H1 (cell line): ENCODE measurements around the gene SH3PXD2B. TPM values are rescaled to one million over a fixed set of nuclear protein-coding genes. Genes with fewer than 3 reads are reported as not detected.

Experiments
- CTCF ChIA-PET: fragments of 300-600 bp; sonication (Branson Sonifier 250); formaldehyde crosslinking; loops from one replicate; lab custom pipeline; 2021; ENCODE audit not compliant: partially characterized antibody; lab: Charles Lee
- POLR2A ChIA-PET: fragments of 300-600 bp; sonication (Branson Sonifier 250); formaldehyde crosslinking; loops from one replicate; lab custom pipeline; 2021; ENCODE audit warnings: inconsistent platforms; ENCODE audit not compliant: partially characterized antibody; lab: Charles Lee
- DNase-seq, 2 experiments: peaks; one replicate each; pipeline versions ENCODE4 v3.0.0 to v3.0.0-alpha.2; 2010 to 2022; ENCODE audit warnings: low spot score in 2 of 2, low read depth in 1 of 2, mixed read lengths in 1 of 2
- FAIRE-seq: peaks from 2 replicates; lab custom pipeline; 2011; peaks lifted over from hg19 to GRCh38; lab: Jason Lieb, UNC
- H2AFZ ChIP-seq: 2 replicates; pipeline ENCODE4 v1.8.1; 2012; ENCODE audit warnings: low read length, inconsistent platforms
- H2AK5ac ChIP-seq: 2 replicates; pipeline ENCODE4 v1.6.1; 2013; ENCODE audit warnings: low read depth, low read length
- H2BK120ac ChIP-seq: replicated peaks from 2 replicates; pipeline ENCODE3; 2013; ENCODE audit warnings: low read depth, low read length, inconsistent platforms
- H2BK12ac ChIP-seq: 2 replicates; pipeline ENCODE4 v1.6.1; 2013; ENCODE audit warnings: low read depth, low read length
- H2BK15ac ChIP-seq: 2 replicates; pipeline ENCODE4 v1.6.1; 2013; ENCODE audit warnings: low read length
- H2BK20ac ChIP-seq: 2 replicates; pipeline ENCODE4 v1.6.1; 2013; ENCODE audit warnings: low read length
- H2BK5ac ChIP-seq: 2 replicates; pipeline ENCODE4 v1.6.1; 2013; ENCODE audit warnings: low read depth, low read length
- H3K14ac ChIP-seq: 2 replicates; pipeline ENCODE4 v1.6.1; 2013; ENCODE audit warnings: inconsistent platforms; ENCODE audit not compliant: insufficient read length
- H3K18ac ChIP-seq: 2 replicates; pipeline ENCODE4 v1.6.1; 2013; ENCODE audit warnings: low read length; ENCODE audit errors: extremely low read depth
- H3K23ac ChIP-seq: 2 replicates; pipeline ENCODE4 v1.6.1; 2013; ENCODE audit warnings: inconsistent platforms; ENCODE audit not compliant: insufficient read length
- H3K23me2 ChIP-seq: 2 replicates; pipeline ENCODE4 v1.6.1; 2013; ENCODE audit warnings: low read depth, low read length
- H3K27ac ChIP-seq: 2 replicates; pipeline ENCODE4 v1.6.1; 2011; ENCODE audit warnings: low read depth, low read length, inconsistent platforms
- H3K27me3 ChIP-seq, 4 experiments: replicated peaks in 1 of 4; 1 replicate in 1 of 4; 2 replicates in 3 of 4; pipeline versions ENCODE4 v1.6.1 to v1.8.1; 2011 to 2013; ENCODE audit warnings: low read length in 3 of 4, mild to moderate bottlenecking in 3 of 4, inconsistent platforms in 2 of 4, mixed read lengths in 2 of 4, moderate library complexity in 1 of 4; ENCODE audit not compliant: control insufficient read depth in 3 of 4, insufficient read depth in 3 of 4; ENCODE audit errors: extremely low read depth in 1 of 4
- H3K36me3 ChIP-seq, 4 experiments: 2 replicates each; pipeline versions ENCODE4 v1.6.1 to v1.8.1; 2011 to 2013; ENCODE audit warnings: mild to moderate bottlenecking in 4 of 4, low read length in 3 of 4, moderate library complexity in 2 of 4, control low read depth in 1 of 4, inconsistent platforms in 1 of 4; ENCODE audit not compliant: insufficient read depth in 4 of 4, control insufficient read depth in 2 of 4
- H3K4ac ChIP-seq: replicated peaks from 2 replicates; pipeline ENCODE3; 2013; ENCODE audit warnings: low read length, low read depth, mixed read lengths, inconsistent platforms; ENCODE audit not compliant: insufficient read length
- H3K4me1 ChIP-seq, 4 experiments: replicated peaks in 1 of 4; 1 replicate in 1 of 4; 2 replicates in 3 of 4; pipeline versions ENCODE4 v1.6.1 to v1.8.1; 2011 to 2013; ENCODE audit warnings: low read length in 3 of 4, inconsistent platforms in 2 of 4, mixed read lengths in 1 of 4; ENCODE audit not compliant: insufficient read depth in 4 of 4, control insufficient read depth in 3 of 4
- H3K4me2 ChIP-seq, 2 experiments: 2 replicates each; pipeline versions ENCODE4 v1.6.1 to v1.8.1; 2011 to 2013; ENCODE audit warnings: low read depth in 2 of 2, low read length in 2 of 2, control low read depth in 1 of 2, inconsistent platforms in 1 of 2, mild to moderate bottlenecking in 1 of 2; ENCODE audit not compliant: insufficient read depth in 1 of 2
- H3K4me3 ChIP-seq, 4 experiments: fragments of 200-600, 300-600 bp in 1 of 4; sonication (generic), shearing (Covaris generic), sonication (Bioruptor Twin) in 1 of 4; 2 replicates each; pipeline versions ENCODE4 v1.5.1 to v1.8.1; 2011 to 2016; ENCODE audit warnings: low read length in 4 of 4, low read depth in 3 of 4, control low read depth in 2 of 4, inconsistent platforms in 2 of 4, mild to moderate bottlenecking in 2 of 4, mixed read lengths in 1 of 4, moderate library complexity in 1 of 4; ENCODE audit not compliant: insufficient read depth in 2 of 4; ENCODE audit errors: extremely low read depth in 1 of 4
- H3K56ac ChIP-seq: replicated peaks from 2 replicates; pipeline ENCODE3; 2013; ENCODE audit warnings: low read depth, mild to moderate bottlenecking, mixed read lengths, low read length, inconsistent platforms; ENCODE audit not compliant: insufficient read length
- H3K79me1 ChIP-seq: 2 replicates; pipeline ENCODE4 v1.6.1; 2013; ENCODE audit warnings: low read depth, low read length, control low read depth
- H3K79me2 ChIP-seq, 2 experiments: 2 replicates each; pipeline versions ENCODE4 v1.6.1 to v1.8.1; 2012 to 2013; ENCODE audit warnings: low read length in 2 of 2, mild to moderate bottlenecking in 2 of 2, inconsistent platforms in 1 of 2; ENCODE audit not compliant: insufficient read depth in 2 of 2, control insufficient read depth in 1 of 2
- H3K9ac ChIP-seq, 4 experiments: replicated peaks in 1 of 4; 1 replicate in 1 of 4; 2 replicates in 3 of 4; pipeline versions ENCODE4 v1.6.1 to v1.8.1; 2011 to 2013; ENCODE audit warnings: low read depth in 3 of 4, low read length in 3 of 4, control low read depth in 2 of 4, mild to moderate bottlenecking in 2 of 4, moderate library complexity in 2 of 4, inconsistent platforms in 1 of 4; ENCODE audit errors: extremely low read depth in 1 of 4
- H3K9me3 ChIP-seq, 2 experiments: 2 replicates each; pipeline versions ENCODE4 v1.6.1 to v1.8.1; 2012 to 2013; ENCODE audit warnings: mild to moderate bottlenecking in 2 of 2, moderate library complexity in 2 of 2, control low read depth in 1 of 2, inconsistent platforms in 1 of 2, low read depth in 1 of 2, low read length in 1 of 2, mixed read lengths in 1 of 2; ENCODE audit not compliant: insufficient read depth in 2 of 2
- H4K20me1 ChIP-seq, 2 experiments: replicated peaks in 1 of 2; 2 replicates each; pipeline versions ENCODE3 to v1.8.1; 2011 to 2013; ENCODE audit warnings: inconsistent platforms in 2 of 2, low read length in 2 of 2, mild to moderate bottlenecking in 1 of 2; ENCODE audit not compliant: insufficient read depth in 2 of 2, control insufficient read depth in 1 of 2
- H4K5ac ChIP-seq: 2 replicates; pipeline ENCODE4 v1.6.1; 2013; ENCODE audit warnings: low read length, low read depth, mixed read lengths, inconsistent platforms; ENCODE audit not compliant: insufficient read length
- H4K8ac ChIP-seq: 2 replicates; pipeline ENCODE4 v1.8.0; 2013; ENCODE audit warnings: mild to moderate bottlenecking, moderate library complexity, low read length, inconsistent platforms; ENCODE audit not compliant: insufficient read depth; ENCODE audit errors: extremely low read depth
- H4K91ac ChIP-seq: replicated peaks from 2 replicates; pipeline ENCODE3; 2013; ENCODE audit warnings: low read length, mixed read lengths, inconsistent platforms; ENCODE audit not compliant: insufficient read length
- CHD2 ChIP-seq: IDR thresholded peaks from 2 replicates; pipeline ENCODE4 v1.6.1; 2012; ENCODE audit warnings: low read length, improper control_type of control experiment
- CREB1 ChIP-seq: IDR thresholded peaks from 2 replicates; pipeline ENCODE4 v1.6.1; 2012; ENCODE audit warnings: inconsistent platforms
- EGR1 ChIP-seq: IDR thresholded peaks from 2 replicates; pipeline ENCODE4 v1.6.1; 2011; ENCODE audit warnings: low read depth, low read length, borderline replicate concordance
- KDM1A ChIP-seq: fragments of 200-600, 300-600 bp; sonication (generic); IDR thresholded peaks from 2 replicates; pipeline ENCODE4 v1.7.1; 2016; ENCODE audit warnings: mild to moderate bottlenecking, low read length, borderline replicate concordance
- POLR2A ChIP-seq, 2 experiments: IDR thresholded peaks; 1 replicate in 1 of 2; 2 replicates in 1 of 2; pipeline ENCODE4 v1.6.1; 2011; ENCODE audit warnings: low read depth in 2 of 2, low read length in 2 of 2, mild to moderate bottlenecking in 2 of 2; ENCODE audit errors: control extremely low read depth in 1 of 2
- POLR2AphosphoS5 ChIP-seq: IDR thresholded peaks from 2 replicates; pipeline ENCODE4 v1.6.1; 2011; ENCODE audit warnings: low read depth, low read length
- RXRA ChIP-seq: IDR thresholded peaks from 2 replicates; pipeline ENCODE4 v1.6.1; 2011; ENCODE audit warnings: low read depth, mild to moderate bottlenecking, low read length, moderate library complexity; ENCODE audit not compliant: insufficient read depth
- YY1 ChIP-seq: IDR thresholded peaks from 2 replicates; pipeline ENCODE4 v1.6.1; 2011; ENCODE audit warnings: low read depth, mild to moderate bottlenecking, low read length
- WGBS, 2 experiments: shearing (Covaris generic) in 1 of 2; methylation state at CpG; one replicate each; pipeline versions ENCODE4 v1.1.6 to v1.1.7; 2013 to 2015; ENCODE audit warnings: low lambda C conversion rate in 2 of 2, mixed read lengths in 2 of 2, inconsistent platforms in 1 of 2, low coverage in 1 of 2, missing lambda C conversion rate in 1 of 2; ENCODE audit not compliant: insufficient replicate concordance in 2 of 2, insufficient coverage in 1 of 2, insufficient read length in 1 of 2; ENCODE audit errors: extremely low coverage in 1 of 2, missing lambda C conversion rate in 1 of 2; 5-methylcytosine and 5-hydroxymethylcytosine counted together
- polyA plus RNA-seq, 7 experiments: library from polyadenylated mRNA; depleted of rRNA in 3 of 7; stranded (reverse) in 5 of 7; unstranded in 2 of 7; fragments of >200 nt in 5 of 7; fragments of 200-250 nt in 2 of 7; gene quantifications; 1 replicate in 5 of 7; 2 replicates in 1 of 7; 4 replicates in 1 of 7; pipeline versions ENCODE4 v1.2.1 to v1.2.3, GENCODE V29; 2011 to 2013; ENCODE audit warnings: missing spikeins in 2 of 7, mixed read lengths in 2 of 7
- total RNA-seq: library from RNA; stranded (reverse); fragmentation: NEBNext Ultra II Directional; extraction: Animal tissue kit (Norgen Biotek cat#: 25700); gene quantifications from 2 replicates; pipeline ENCODE4 v1.2.1, GENCODE V29; 2021
- TF ChIP-seq, protein P1 (sequence below), 3 experiments: IDR thresholded peaks; 1 replicate in 2 of 3; 2 replicates in 1 of 3; pipeline versions ENCODE4 v1.5.1 to v1.6.1; 2011; ENCODE audit warnings: low read length in 3 of 3, mild to moderate bottlenecking in 3 of 3, inconsistent platforms in 2 of 3, low read depth in 1 of 3, moderate library complexity in 1 of 3; ENCODE audit not compliant: insufficient read depth in 1 of 3; ENCODE audit errors: control extremely low read depth in 1 of 3
- TF ChIP-seq, protein P2 (sequence below): IDR thresholded peaks from 2 replicates; pipeline ENCODE4 v1.6.1; 2012; ENCODE audit warnings: inconsistent platforms

Gene SH3PXD2B
- total and polyA plus RNA-seq, 2 of the 8 experiments (the other 6 are each of a cell fraction or from before 2014, with no cell fraction given), result 32.9 to 72.9 TPM

DNA sequence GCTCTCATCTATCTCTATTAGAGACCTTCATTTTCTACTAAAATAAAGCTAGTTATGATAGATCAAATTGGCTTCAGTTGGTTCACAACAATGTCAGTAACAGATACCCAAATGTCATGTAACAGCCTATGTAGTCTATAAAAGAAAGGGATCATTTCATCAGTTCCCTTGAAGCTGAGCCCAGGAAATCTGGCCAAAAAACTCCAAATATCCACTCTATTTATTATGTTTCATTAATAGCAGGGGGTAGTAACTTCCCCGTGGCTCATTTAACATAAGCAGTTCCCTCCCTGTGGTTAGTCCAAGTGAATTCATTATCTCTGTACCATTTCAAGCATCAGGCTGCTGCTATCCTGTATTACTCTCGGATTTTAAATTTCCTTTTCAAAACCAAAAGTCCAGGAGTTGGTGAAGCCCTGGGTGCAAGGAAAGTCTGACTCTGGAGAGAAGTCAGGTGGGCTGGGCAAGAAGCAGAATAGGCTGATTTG, 66.0 kb downstream of the SH3PXD2B start:
- no peaks in the 10 kb centered on the region for H3K23me2 ChIP-seq
- POLR2A ChIA-PET, result no interaction called here
- H4K8ac ChIP-seq, result no peak overlapping the region
- H3K4me2 ChIP-seq, result no peak overlapping the region
- no peak overlapping the region for H3K4ac ChIP-seq
- no peak overlapping the region for H2BK12ac ChIP-seq
- no peak overlapping the region for H3K27ac ChIP-seq
- H3K23ac ChIP-seq, result no peak overlapping the region
- DNase-seq, result no peak
- CTCF ChIA-PET, result interaction anchor here (0.8 kb wide), 1 partner anchor 51 kb away, joined by 4 read pairs; no protein-coding TSS in a partner anchor
- no peak overlapping the region for H2BK20ac ChIP-seq
- no peak overlapping the region for H3K56ac ChIP-seq
- FAIRE-seq, result no peak
- H3K27me3 ChIP-seq, result no peaks in the 10 kb centered on the region
- H3K4me1 ChIP-seq, result no peaks in the 10 kb centered on the region
- H3K79me2 ChIP-seq, result no peaks in the 10 kb centered on the region
- no peak overlapping the region for H2AFZ ChIP-seq
- no peak overlapping the region for H3K18ac ChIP-seq
- peaks cover 2 to 43% (median 24%) of the 10 kb centered on the region in 4 experiments; a peak in 7 of 8 replicates for H3K36me3 ChIP-seq
- no peaks in the 10 kb centered on the region for H3K9me3 ChIP-seq
- peaks cover 0 to 2% of the 10 kb centered on the region in 2 experiments for H4K20me1 ChIP-seq
- TF ChIP-seq POLR2A (IDR thresholded peaks at IDR 0.05; ENCODE audit: control extremely low read depth in 1 of 2, low read depth in 2 of 2, low read length in 2 of 2) (no peak), RXRA (no peak), EGR1 (no peak), POLR2AphosphoS5 (no peak), KDM1A (no peak), YY1 (no peak), CREB1 (no peak), CHD2 (no peak)
- TF ChIP-seq, protein P1, sequence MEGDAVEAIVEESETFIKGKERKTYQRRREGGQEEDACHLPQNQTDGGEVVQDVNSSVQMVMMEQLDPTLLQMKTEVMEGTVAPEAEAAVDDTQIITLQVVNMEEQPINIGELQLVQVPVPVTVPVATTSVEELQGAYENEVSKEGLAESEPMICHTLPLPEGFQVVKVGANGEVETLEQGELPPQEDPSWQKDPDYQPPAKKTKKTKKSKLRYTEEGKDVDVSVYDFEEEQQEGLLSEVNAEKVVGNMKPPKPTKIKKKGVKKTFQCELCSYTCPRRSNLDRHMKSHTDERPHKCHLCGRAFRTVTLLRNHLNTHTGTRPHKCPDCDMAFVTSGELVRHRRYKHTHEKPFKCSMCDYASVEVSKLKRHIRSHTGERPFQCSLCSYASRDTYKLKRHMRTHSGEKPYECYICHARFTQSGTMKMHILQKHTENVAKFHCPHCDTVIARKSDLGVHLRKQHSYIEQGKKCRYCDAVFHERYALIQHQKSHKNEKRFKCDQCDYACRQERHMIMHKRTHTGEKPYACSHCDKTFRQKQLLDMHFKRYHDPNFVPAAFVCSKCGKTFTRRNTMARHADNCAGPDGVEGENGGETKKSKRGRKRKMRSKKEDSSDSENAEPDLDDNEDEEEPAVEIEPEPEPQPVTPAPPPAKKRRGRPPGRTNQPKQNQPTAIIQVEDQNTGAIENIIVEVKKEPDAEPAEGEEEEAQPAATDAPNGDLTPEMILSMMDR (IDR thresholded peaks at IDR 0.05; ENCODE audit: control extremely low read depth in 1 of 3, insufficient read depth in 1 of 3, low read depth in 1 of 3, low read length in 3 of 3), result no peak
- TF ChIP-seq, protein P2, sequence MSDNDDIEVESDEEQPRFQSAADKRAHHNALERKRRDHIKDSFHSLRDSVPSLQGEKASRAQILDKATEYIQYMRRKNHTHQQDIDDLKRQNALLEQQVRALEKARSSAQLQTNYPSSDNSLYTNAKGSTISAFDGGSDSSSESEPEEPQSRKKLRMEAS, result no peak
- H3K79me1 ChIP-seq, result no peaks in the 10 kb centered on the region; the same call in 1 of the 2 replicates
- H2BK5ac ChIP-seq, result no peak overlapping the region
- WGBS, 2 experiments, result 89% methylated on average over 2 of the region's 2 CpGs; no CpG with 5 or more reads in 1 of the 2 experiments
- no peak overlapping the region for H3K4me3 ChIP-seq
- H4K5ac ChIP-seq, result no peak overlapping the region
- no peak overlapping the region for H3K9ac ChIP-seq
- no peak overlapping the region for H2BK120ac ChIP-seq
- H2AK5ac ChIP-seq, result no peak overlapping the region
- no peak overlapping the region for H3K14ac ChIP-seq
- H2BK15ac ChIP-seq, result no peak overlapping the region
- H4K91ac ChIP-seq, result no peak overlapping the region
